GM19099 (cell line): Measurements from ENCODE around the gene KCTD16.

Experiments
- POLR2A ChIP-seq: IDR thresholded peaks from 3 replicates; pipeline ENCODE4 v1.6.1; 2011; ENCODE audit warnings: low read depth; ENCODE audit not compliant: insufficient read length; ENCODE audit errors: extremely low read depth

Gene KCTD16

DNA sequence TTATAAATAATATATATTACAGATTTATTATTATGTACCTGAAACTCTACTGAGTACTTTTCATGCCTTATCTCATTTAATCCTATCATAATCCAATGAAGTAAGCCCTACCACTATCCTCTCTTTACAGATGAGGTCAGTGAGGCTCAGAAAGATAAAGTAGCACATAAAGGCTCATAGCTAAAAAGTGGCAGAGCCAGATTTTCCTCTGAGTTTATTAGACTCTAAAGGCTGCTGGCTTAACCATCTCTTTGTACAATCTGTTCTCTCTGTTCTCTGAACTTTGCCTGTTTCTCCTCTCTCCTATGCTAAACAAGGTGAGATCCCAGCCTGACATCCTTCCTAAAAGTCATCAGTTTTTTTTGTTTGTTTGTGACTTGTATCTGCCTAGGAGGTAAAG, 311.2 kb downstream of the KCTD16 start:
- no peak for TF ChIP-seq POLR2A

DNA sequence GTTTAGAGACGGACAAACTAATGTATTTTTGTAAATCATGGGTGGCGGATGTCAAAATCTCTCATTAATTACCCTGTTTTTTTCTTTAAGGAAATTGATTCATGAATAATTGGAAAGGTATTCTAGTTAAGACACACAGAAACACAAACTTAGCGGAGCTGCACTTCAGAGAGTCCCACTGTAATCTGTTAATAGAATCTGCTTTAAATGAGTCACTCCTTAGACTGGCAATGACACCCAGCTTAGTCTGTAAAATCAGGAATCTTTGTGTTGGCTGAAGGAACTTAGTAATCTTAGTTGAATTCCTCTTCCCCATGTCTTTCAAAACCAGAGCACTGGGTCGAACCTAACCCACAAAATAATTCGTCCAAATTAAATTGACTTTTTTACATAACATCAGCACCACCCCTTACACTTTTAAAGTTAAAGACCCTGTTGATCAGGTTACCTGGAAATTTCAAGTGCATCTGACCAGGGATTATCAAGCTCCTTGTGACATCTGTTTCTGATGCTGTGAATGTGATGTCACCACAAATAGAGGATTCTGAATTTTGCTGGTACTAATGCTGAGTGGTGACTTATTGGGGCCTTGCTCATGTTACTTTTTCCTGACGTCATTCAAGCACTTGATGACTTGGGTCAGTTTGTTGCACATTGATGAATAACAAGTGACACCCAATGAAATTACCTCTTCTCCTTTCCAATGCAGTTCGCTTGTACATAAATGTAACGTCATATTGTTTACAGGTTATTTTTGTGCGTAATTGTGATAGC, 313.6 kb downstream of the KCTD16 start:
- TF ChIP-seq POLR2A, result no peak

GRCh38 chr5:144485540-144485939, 314.9 kb downstream of the KCTD16 start:
- no peak for TF ChIP-seq POLR2A

DNA sequence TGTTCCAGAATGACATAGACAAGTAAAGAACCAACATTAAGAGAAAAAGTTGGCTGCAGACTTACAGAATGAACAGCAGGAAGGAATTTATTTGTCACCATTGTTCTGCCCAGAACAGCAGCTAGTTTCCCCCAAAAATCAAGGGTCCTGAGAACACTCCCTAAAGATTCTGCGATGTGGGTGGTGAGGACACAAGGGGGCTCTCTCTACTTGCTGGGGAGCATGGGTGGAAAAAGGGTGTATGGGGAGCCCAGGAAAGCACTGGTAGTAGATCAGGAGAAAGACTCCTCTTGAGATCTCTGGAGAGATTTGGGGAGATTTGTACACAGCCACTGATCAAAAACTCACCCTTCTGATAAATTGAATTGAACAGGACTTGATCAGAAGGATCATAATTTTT, 316.5 kb downstream of the KCTD16 start:
- TF ChIP-seq POLR2A, result no peak

DNA sequence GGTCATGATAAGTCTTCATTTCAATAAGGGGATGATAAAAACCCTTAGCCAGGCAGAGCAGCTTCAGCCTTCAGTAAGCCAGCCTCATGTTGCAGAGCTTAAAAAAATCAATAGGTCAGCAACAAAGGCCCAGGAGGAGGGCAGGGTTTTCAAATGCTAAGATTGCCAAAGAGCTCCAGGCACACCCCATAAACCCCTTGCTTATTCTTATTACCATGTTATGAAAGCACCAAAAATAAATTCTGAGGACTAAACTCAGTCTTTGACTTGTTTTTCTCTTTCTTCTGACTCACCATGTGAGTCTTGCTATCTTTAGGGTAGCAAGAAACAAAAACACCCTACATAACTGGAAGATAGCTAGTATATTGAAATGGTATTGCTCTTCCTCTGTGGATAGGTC, 317.1 kb downstream of the KCTD16 start:
- no peak for TF ChIP-seq POLR2A

DNA sequence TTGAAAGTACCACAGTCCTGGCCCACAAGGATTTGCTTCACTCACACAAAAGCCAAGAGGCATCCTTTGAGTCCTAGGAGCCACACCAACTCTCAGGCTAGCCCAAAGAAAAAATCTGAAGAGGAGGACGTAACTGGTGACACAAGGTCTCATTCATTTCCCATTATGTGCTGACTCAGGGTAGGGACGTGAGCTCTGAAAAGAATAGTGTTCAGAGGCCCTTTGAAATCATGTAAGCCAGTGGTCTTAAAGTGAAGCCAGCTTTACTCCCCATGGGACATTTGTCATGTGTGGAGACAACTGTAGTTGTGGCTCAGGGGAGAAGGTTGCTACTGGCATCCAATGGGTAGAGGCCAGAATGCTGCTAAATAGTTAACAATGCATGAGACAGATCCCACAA, 332.4 kb downstream of the KCTD16 start:
- TF ChIP-seq POLR2A, result no peak

DNA sequence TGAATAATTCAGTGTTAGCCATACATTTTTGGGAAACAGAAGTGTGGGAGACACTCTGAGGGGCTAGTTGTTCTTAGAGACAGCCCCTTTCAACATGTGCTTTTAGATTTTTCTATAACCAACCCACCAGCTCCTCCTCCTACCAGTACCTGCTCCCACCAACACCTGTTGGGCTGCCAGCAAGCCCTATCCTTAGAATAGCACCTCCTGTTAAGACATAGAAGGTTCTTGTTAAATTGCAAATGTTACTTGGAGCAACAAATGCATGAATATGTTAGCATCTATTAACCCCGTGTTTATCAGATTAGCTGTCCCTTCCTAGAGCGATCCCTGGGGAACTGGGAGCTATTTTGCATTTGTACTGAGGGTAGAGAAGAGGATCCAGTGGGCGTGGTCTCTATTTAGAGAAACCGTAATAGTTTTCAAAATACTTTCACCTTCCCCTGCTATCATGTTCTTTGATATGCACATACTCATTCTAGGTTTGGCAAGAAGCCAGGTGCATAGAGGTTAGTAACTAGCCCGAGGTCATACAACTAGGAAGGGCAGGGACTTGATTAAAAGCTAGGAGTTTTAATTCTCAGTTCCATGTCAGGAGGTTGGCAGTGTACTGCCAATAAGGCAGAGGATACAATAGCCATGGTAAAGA, 334.4 kb downstream of the KCTD16 start:
- no peak for TF ChIP-seq POLR2A

DNA sequence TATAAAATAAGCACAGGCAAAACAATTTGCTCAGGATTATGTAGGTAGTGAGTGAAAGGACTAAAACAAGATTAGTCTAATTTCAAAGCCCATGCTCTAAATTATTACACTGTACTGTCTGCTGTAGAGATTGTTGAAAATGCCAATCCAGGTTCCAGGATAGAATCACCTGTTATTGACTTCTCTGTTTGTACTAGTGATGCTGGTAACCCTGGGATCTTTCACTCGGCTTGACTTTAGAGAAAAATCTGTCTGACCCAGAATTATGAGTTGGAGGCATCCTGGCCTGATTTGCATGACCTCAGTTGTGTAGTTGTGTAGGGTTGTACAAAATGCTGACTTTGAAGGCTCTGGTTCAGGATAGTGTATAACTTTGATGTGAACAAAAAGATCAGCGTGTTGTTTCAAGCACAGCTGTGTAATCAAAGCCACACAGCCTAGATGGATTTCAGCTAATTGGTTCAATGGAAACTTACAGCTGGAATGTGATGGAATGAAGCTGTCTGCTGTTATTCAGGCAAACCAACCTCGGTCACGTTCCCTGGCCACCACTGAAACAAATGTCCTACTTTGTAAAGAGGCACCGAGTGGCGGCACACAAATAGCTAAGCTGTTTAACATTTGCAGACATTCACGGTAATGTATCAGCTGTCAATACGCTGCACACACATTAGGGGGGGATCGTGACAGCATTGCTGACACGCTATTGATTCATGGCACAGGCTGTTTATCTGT, 340.3 kb downstream of the KCTD16 start:
- no peak for TF ChIP-seq POLR2A

DNA sequence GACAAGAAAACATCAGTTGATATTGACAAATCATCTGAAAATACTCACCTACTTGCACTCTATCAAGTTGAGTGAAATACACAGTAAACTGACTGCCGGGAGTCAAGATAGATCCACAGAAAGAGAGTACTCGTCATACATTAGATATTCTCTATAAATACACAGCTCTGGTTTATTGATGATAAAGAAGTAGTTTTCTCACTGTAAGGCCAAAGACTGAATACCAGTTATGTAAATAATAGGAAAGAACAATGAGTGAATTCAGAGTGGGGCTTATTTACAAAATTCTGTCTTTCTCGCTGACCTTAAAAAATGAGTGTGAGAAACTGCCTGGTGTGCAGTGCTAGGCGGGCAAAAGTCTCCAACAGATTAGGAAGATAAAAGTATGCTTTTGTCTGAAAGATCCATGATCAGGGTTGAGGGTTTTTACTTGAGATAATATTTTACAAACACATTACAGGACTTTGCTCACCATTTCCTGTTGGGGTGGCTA, 341.0 kb downstream of the KCTD16 start:
- TF ChIP-seq POLR2A, result no peak

DNA sequence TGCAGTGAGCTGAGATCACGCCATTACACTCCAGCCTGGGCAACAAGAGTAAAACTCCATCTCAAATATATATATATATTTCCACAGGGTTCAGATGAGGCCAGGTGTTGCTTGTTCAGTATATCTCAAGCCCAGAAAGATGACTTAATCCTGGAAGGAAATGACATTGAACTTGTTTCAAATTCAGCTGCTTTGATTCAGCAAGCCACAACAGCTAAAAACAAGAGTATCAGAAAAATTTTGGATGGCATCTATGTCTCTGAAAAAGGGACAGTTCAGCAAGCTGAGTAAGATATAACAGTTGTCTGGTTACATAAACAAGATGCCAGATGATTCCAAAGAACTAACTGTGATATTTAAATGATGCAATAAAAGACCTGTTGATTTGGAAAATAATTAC, 352.0 kb downstream of the KCTD16 start:
- TF ChIP-seq POLR2A, result no peak

DNA sequence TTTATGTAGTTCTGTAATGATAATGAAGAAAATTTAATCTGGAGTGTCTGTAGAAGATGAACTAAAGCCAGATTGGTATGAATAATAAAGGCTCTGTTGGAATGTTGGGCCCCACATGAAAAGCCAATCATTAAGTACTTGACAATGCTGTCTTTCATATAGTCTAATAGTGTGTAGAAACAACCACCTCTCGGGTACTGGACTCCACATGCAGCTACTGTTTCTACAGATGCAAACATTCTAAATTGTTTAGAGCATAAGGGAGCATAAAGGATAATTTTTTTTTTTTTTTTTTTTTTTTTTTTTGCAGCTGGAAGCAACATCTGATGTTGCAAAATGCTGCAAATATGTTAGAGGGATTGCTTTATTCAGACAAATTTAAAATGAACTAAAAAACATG, 354.3 kb downstream of the KCTD16 start:
- TF ChIP-seq POLR2A, result no peak

GRCh38 chr5:144531188-144531587, 360.5 kb downstream of the KCTD16 start:
- TF ChIP-seq POLR2A, result no peak
